Body of pancreas (tissue), 4 donors: Measurements from ENCODE around the gene SCAP. TPM values are rescaled to one million over a fixed set of nuclear protein-coding genes. Genes with fewer than 3 reads are reported as not detected.

ENCODE experiments used
- ATAC-seq: fragments of 150-250 bp; one replicate; pipeline ENCODE4 v1.9.1; 2016
- DNase-seq, 4 donors: peaks; one replicate each; pipeline ENCODE4 v3.0.0-alpha.2; 2019
- H3K27ac ChIP-seq, 4 donors: fragments of 200-600 bp; sonication (generic); 1 replicate in 3 of 4; 2 replicates in 1 of 4; pipeline versions ENCODE4 v1.5.1 to v1.6.1; 2016 to 2019; ENCODE audit warnings: mild to moderate bottlenecking in 1 of 4, mixed read lengths in 1 of 4, moderate library complexity in 1 of 4
- H3K27me3 ChIP-seq, 2 donors: fragments of 200-600 bp; sonication (generic); one replicate each; pipeline ENCODE4 v1.6.0; 2016; ENCODE audit warnings: mild to moderate bottlenecking in 1 of 2
- H3K36me3 ChIP-seq, 2 donors: fragments of 200-600 bp; sonication (generic); replicated peaks in 1 of 2; 2 replicates each; pipeline ENCODE4 v1.5.1; 2016; ENCODE audit warnings: low read depth in 2 of 2; ENCODE audit not compliant: insufficient read depth in 1 of 2
- H3K4me1 ChIP-seq: fragments of 200-600 bp; sonication (generic); one replicate; pipeline ENCODE4 v1.6.0; 2016
- H3K4me3 ChIP-seq, 2 donors: fragments of 200-600 bp; sonication (generic); 1 replicate in 1 of 2; 2 replicates in 1 of 2; pipeline ENCODE4 v1.5.1; 2016 to 2019
- H3K9me3 ChIP-seq, 3 donors: fragments of 200-600 bp; sonication (generic); 1 replicate in 2 of 3; 2 replicates in 1 of 3; pipeline ENCODE4 v1.5.1; 2016
- CTCF ChIP-seq, 7 experiments: fragments of 450-650 bp in 4 of 7; fragments of 200-600 bp in 3 of 7; sonication (generic) in 3 of 7; IDR thresholded peaks; one replicate each; pipeline ENCODE4 v1.5.1; 2016 to 2019; ENCODE audit warnings: antibody characterized with exemption in 7 of 7
- POLR2A ChIP-seq, 3 donors: fragments of 450-650 bp; IDR thresholded peaks; one replicate each; pipeline ENCODE4 v1.6.1; 2016; ENCODE audit warnings: antibody characterized with exemption in 3 of 3, mild to moderate bottlenecking in 2 of 3
- WGBS, 2 donors: methylation state at CpG; one replicate each; pipeline ENCODE4 v1.1.5; 2017; 5-methylcytosine and 5-hydroxymethylcytosine counted together
- intact Hi-C: fragments of 100-400 bp; cut with DNase I; formaldehyde crosslinking; loops from one replicate; pipeline ENCODE4 v1.15.1; 2023
- total RNA-seq, 2 donors: library from RNA; depleted of rRNA; stranded (reverse); fragments of >200 nt; gene quantifications; one replicate each; pipeline ENCODE4 v1.1.0, GENCODE V29; 2016

Gene SCAP
- total RNA-seq, 2 donors from 2014 or later, result 56.6 to 122 TPM

DNA sequence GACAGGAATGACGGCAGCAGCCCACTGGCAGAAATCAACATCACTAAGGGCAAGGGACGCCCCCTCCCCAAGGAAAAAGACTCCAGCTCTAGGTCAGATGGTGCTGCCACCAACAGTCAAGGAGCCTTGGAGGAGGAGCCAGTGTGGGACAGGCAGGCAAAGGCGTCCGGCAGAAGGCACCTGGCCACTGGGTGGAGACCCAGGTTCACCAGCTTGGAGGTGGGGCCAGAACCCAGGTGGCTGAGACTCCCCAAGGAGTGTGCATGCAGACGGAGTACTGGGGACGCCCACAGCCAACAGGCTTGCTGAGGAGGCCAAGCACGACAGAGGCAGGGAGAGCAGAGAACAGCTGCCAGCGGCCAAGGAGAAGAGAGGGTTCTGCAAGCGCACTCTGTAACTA, 59.7 kb downstream of the SCAP start:
- Histone ChIP-seq H3K4me1 (peaks cover under 1% of the 10 kb centered on the region), H3K27ac (no peak overlapping the region), H3K36me3 (peaks cover 0 to 26% of the 10 kb centered on the region in 2 donors), H3K4me3 (no peak overlapping the region), H3K9me3 (no peaks in the 10 kb centered on the region), H3K27me3 (no peaks in the 10 kb centered on the region)
- WGBS, 2 donors, result 83 to 85% methylated on average over 7 to 9 of the region's 9 CpGs
- intact Hi-C loops, result loop anchor here (10.0 kb wide), 1 partner anchor 379 kb away; no protein-coding TSS in a partner anchor
- DNase-seq (no peak), ATAC-seq (no peak)
- TF ChIP-seq POLR2A (IDR thresholded peaks at IDR 0.05) (no peak), CTCF (IDR thresholded peaks at IDR 0.05) (no peak)

- no peak for ATAC-seq
- H3K36me3 ChIP-seq, result peaks cover 0 to 28% of the 10 kb centered on the region in 2 donors
- TF ChIP-seq CTCF (IDR thresholded peaks at IDR 0.05) (no peak), POLR2A (IDR thresholded peaks at IDR 0.05) (no peak)
- no peak overlapping the region for H3K27ac ChIP-seq
- intact Hi-C loops, result loop anchor here (10.0 kb wide), 1 partner anchor 380 kb away; no protein-coding TSS in a partner anchor
- H3K4me3 ChIP-seq, result no peak overlapping the region
- H3K4me1 ChIP-seq, result no peaks in the 10 kb centered on the region
- 87 to 95% methylated on average over 14 to 16 of the region's 16 CpGs for WGBS, 2 donors
- no peak for DNase-seq
- H3K9me3 ChIP-seq, result no peaks in the 10 kb centered on the region
- H3K27me3 ChIP-seq, result no peaks in the 10 kb centered on the region
Measured at GRCh38 chr3:47414666-47415587, 60.8 kb downstream of the SCAP start.

GRCh38 chr3:47414161-47414564, 61.6 kb downstream of the SCAP start:
- DNase-seq, result no peak
- WGBS, 2 donors, result 64 to 86% methylated on average over 1 to 3 of the region's 3 CpGs
- no peaks in the 10 kb centered on the region for H3K27me3 ChIP-seq
- intact Hi-C loops, result loop anchor here (10.0 kb wide), 1 partner anchor 381 kb away; no protein-coding TSS in a partner anchor
- H3K9me3 ChIP-seq, result no peaks in the 10 kb centered on the region
- H3K36me3 ChIP-seq, result peaks cover 0 to 28% of the 10 kb centered on the region in 2 donors
- TF ChIP-seq CTCF (IDR thresholded peaks at IDR 0.05) (no peak), POLR2A (IDR thresholded peaks at IDR 0.05) (no peak)
- no peak overlapping the region for H3K4me3 ChIP-seq
- H3K27ac ChIP-seq, result no peak overlapping the region
- ATAC-seq, result no peak
- H3K4me1 ChIP-seq, result no peaks in the 10 kb centered on the region

GRCh38 chr3:47413751-47414150, 62.0 kb downstream of the SCAP start:
- Histone ChIP-seq H3K27me3 (no peaks in the 10 kb centered on the region), H3K36me3 (peaks cover 0 to 30% of the 10 kb centered on the region in 2 donors), H3K4me1 (no peaks in the 10 kb centered on the region), H3K4me3 (no peak overlapping the region), H3K9me3 (no peaks in the 10 kb centered on the region), H3K27ac (no peak overlapping the region)
- no peak for TF ChIP-seq POLR2A (IDR thresholded peaks at IDR 0.05)
- no peak for TF ChIP-seq CTCF (IDR thresholded peaks at IDR 0.05)
- no peak for ATAC-seq
- 81 to 98% methylated on average over 6 to 7 of the region's 7 CpGs for WGBS, 2 donors
- DNase-seq, result no peak
- intact Hi-C loops, result loop anchor here (10.0 kb wide), 1 partner anchor 381 kb away; no protein-coding TSS in a partner anchor
